ENCODE data around the gene HNMT.

HNMT gene

GRCh38 chr2:138007431-138007830, 43.2 kb downstream of the HNMT start:
- in situ Hi-C loops (cut with MboI; ENCODE audit: low sequenced_read_pairs) = no loop called here

GRCh38 chr2:138009622-138010021, 45.3 kb downstream of the HNMT start:
- in situ Hi-C loops (cut with MboI; ENCODE audit: low sequenced_read_pairs) = no loop called here

GRCh38 chr2:138010890-138011289, 46.6 kb downstream of the HNMT start:
- in situ Hi-C loops (cut with MboI; ENCODE audit: low sequenced_read_pairs) = no loop called here

GRCh38 chr2:138012082-138012481, 47.8 kb downstream of the HNMT start:
- in situ Hi-C loops (cut with MboI; ENCODE audit: low sequenced_read_pairs) = no loop called here

- in situ Hi-C loops (cut with MboI; ENCODE audit: low sequenced_read_pairs) = no loop called here
These were observed 48.7 kb downstream of the HNMT start for GRCh38 chr2:138012968-138013367.

GRCh38 chr2:138013639-138014038, 49.4 kb downstream of the HNMT start:
- in situ Hi-C loops (cut with MboI; ENCODE audit: low sequenced_read_pairs) = no loop called here

GRCh38 chr2:138015494-138015893, 51.2 kb downstream of the HNMT start:
- in situ Hi-C loops (cut with MboI; ENCODE audit: low sequenced_read_pairs) = no loop called here

GRCh38 chr2:138016351-138017087, 52.2 kb downstream of the HNMT start:
- in situ Hi-C loops (cut with MboI; ENCODE audit: low sequenced_read_pairs) = no loop called here

- in situ Hi-C loops (cut with MboI; ENCODE audit: low sequenced_read_pairs) = no loop called here
These were observed 53.6 kb downstream of the HNMT start for GRCh38 chr2:138017824-138018223.

- in situ Hi-C loops (cut with MboI; ENCODE audit: low sequenced_read_pairs) = no loop called here
These were observed 54.8 kb downstream of the HNMT start for GRCh38 chr2:138018866-138019688.

GRCh38 chr2:138020432-138020831, 56.2 kb downstream of the HNMT start:
- in situ Hi-C loops (cut with MboI; ENCODE audit: low sequenced_read_pairs) = no loop called here

GRCh38 chr2:138021154-138021553, 56.9 kb downstream of the HNMT start:
- in situ Hi-C loops (cut with MboI; ENCODE audit: low sequenced_read_pairs) = no loop called here

- in situ Hi-C loops (cut with MboI; ENCODE audit: low sequenced_read_pairs) = no loop called here
These were observed 59.0 kb downstream of the HNMT start for GRCh38 chr2:138023298-138023697.

- in situ Hi-C loops (cut with MboI; ENCODE audit: low sequenced_read_pairs) = no loop called here
These were observed 59.7 kb downstream of the HNMT start for GRCh38 chr2:138023976-138024375.

GRCh38 chr2:138026111-138027020, 62.1 kb downstream of the HNMT start:
- in situ Hi-C loops (cut with MboI; ENCODE audit: low sequenced_read_pairs) = no loop called here

GRCh38 chr2:138028538-138028937, 64.3 kb downstream of the HNMT start:
- in situ Hi-C loops (cut with MboI; ENCODE audit: low sequenced_read_pairs) = no loop called here

- in situ Hi-C loops (cut with MboI; ENCODE audit: low sequenced_read_pairs) = no loop called here
These were observed 65.0 kb downstream of the HNMT start for GRCh38 chr2:138029276-138029675.

- in situ Hi-C loops (cut with MboI; ENCODE audit: low sequenced_read_pairs) = no loop called here
These were observed 66.2 kb downstream of the HNMT start for GRCh38 chr2:138030459-138030858.

- in situ Hi-C loops (cut with MboI; ENCODE audit: low sequenced_read_pairs) = no loop called here
These were observed 68.1 kb downstream of the HNMT start for GRCh38 chr2:138032334-138032733.

GRCh38 chr2:138034536-138034935, 70.3 kb downstream of the HNMT start:
- in situ Hi-C loops (cut with MboI; ENCODE audit: low sequenced_read_pairs) = no loop called here

GRCh38 chr2:138035608-138036217, 71.4 kb downstream of the HNMT start:
- in situ Hi-C loops (cut with MboI; ENCODE audit: low sequenced_read_pairs) = no loop called here

Data from HL-60/S4 treated with retinoic acid at 250 ng/mL for 4 days and 3 days (cell line).